ENCODE data around the gene IDI2.

IDI2 gene

GRCh38 chr10:985361-985760 lies 40.3 kb downstream of the IDI2 start:
- Histone ChIP-seq H3K79me1 (ENCODE audit: low read length) (peaks cover 10% of the 10 kb centered on the region), H3K14ac (ENCODE audit: low read length) (no peak overlapping the region), H2BK5ac (ENCODE audit: low read depth, low read length, poor library complexity) (no peak overlapping the region), H3K18ac (ENCODE audit: low read length) (no peak overlapping the region), H3K23ac (ENCODE audit: low read length) (no peak overlapping the region), H3K27me3 (ENCODE audit: insufficient read depth, low read length) (no peaks in the 10 kb centered on the region), H4K12ac (ENCODE audit: low read depth, low read length) (no peak overlapping the region), H3K27ac (ENCODE audit: low read depth, low read length) (no peak overlapping the region), H3K4me1 (ENCODE audit: control insufficient read depth in 1 of 2, insufficient read depth in 2 of 2, low read length in 2 of 2) (peaks cover 9 to 12% of the 10 kb centered on the region in 2 experiments), H2AK5ac (ENCODE audit: low read length) (no peak overlapping the region), H3K9me3 (ENCODE audit: insufficient read depth, low read depth, low read length) (peaks cover 2% of the 10 kb centered on the region), H2BK120ac (ENCODE audit: insufficient read depth, low read length, poor library complexity) (no peak overlapping the region), H3K36me3 (ENCODE audit: control insufficient read depth in 1 of 2, insufficient read depth in 2 of 2, low read length in 2 of 2) (peaks cover 0 to 2% of the 10 kb centered on the region in 2 experiments), H3K4ac (ENCODE audit: low read depth, low read length) (no peak overlapping the region), H3K4me3 (ENCODE audit: low read depth, low read length) (no peak overlapping the region), H4K8ac (ENCODE audit: low read depth, low read length) (no peak overlapping the region), H4K91ac (ENCODE audit: low read depth, low read length) (no peak overlapping the region), H3K4me2 (ENCODE audit: low read length) (no peak overlapping the region), H3K9ac (ENCODE audit: low read length) (no peak overlapping the region), H3K79me2 (ENCODE audit: control insufficient read depth, insufficient read depth, low read length, poor library complexity) (peaks cover 16% of the 10 kb centered on the region), H2AFZ (ENCODE audit: insufficient read depth, low read length, poor library complexity) (no peak overlapping the region), H2BK12ac (ENCODE audit: low read length) (no peak overlapping the region)
- no CpG with 5 or more reads among the region's 2 CpGs for WGBS (ENCODE audit: extremely low coverage, insufficient coverage, insufficient read length)
- DNase-seq, result no peak

- Histone ChIP-seq H3K4me2 (ENCODE audit: low read length) (no peak overlapping the region), H2BK5ac (ENCODE audit: low read depth, low read length, poor library complexity) (no peak overlapping the region), H3K79me1 (ENCODE audit: low read length) (peaks cover 10% of the 10 kb centered on the region), H3K23ac (ENCODE audit: low read length) (no peak overlapping the region), H3K27ac (ENCODE audit: low read depth, low read length) (no peak overlapping the region), H3K4me1 (ENCODE audit: control insufficient read depth in 1 of 2, insufficient read depth in 2 of 2, low read length in 2 of 2) (peaks cover 4 to 9% of the 10 kb centered on the region in 2 experiments), H3K9me3 (ENCODE audit: insufficient read depth, low read depth, low read length) (peaks cover 9% of the 10 kb centered on the region), H3K79me2 (ENCODE audit: control insufficient read depth, insufficient read depth, low read length, poor library complexity) (peaks cover 10% of the 10 kb centered on the region), H3K18ac (ENCODE audit: low read length) (no peak overlapping the region), H2BK120ac (ENCODE audit: insufficient read depth, low read length, poor library complexity) (no peak overlapping the region), H2BK12ac (ENCODE audit: low read length) (no peak overlapping the region), H3K14ac (ENCODE audit: low read length) (no peak overlapping the region), H3K4me3 (ENCODE audit: low read depth, low read length) (no peak overlapping the region), H2AFZ (ENCODE audit: insufficient read depth, low read length, poor library complexity) (no peak overlapping the region), H4K12ac (ENCODE audit: low read depth, low read length) (no peak overlapping the region), H3K4ac (ENCODE audit: low read depth, low read length) (no peak overlapping the region), H4K91ac (ENCODE audit: low read depth, low read length) (no peak overlapping the region), H4K8ac (ENCODE audit: low read depth, low read length) (no peak overlapping the region), H3K9ac (ENCODE audit: low read length) (no peak overlapping the region), H3K36me3 (ENCODE audit: control insufficient read depth in 1 of 2, insufficient read depth in 2 of 2, low read length in 2 of 2) (peaks cover 0 to 3% of the 10 kb centered on the region in 2 experiments), H3K27me3 (ENCODE audit: insufficient read depth, low read length) (no peaks in the 10 kb centered on the region), H2AK5ac (ENCODE audit: low read length) (no peak overlapping the region)
- WGBS (ENCODE audit: extremely low coverage, insufficient coverage, insufficient read length), result no CpG with 5 or more reads among the region's 9 CpGs
- peak; percentile 89 to 95 for DNase-seq
These were observed 41.5 kb downstream of the IDI2 start for GRCh38 chr10:983971-984655.

- no peak overlapping the region for H4K8ac ChIP-seq (ENCODE audit: low read depth, low read length)
These were observed 42.3 kb downstream of the IDI2 start for GRCh38 chr10:983401-983800.

GRCh38 chr10:980468-981093 lies 45.1 kb downstream of the IDI2 start:
- Histone ChIP-seq H4K12ac (ENCODE audit: low read depth, low read length) (no peak overlapping the region), H2BK12ac (ENCODE audit: low read length) (no peak overlapping the region), H2AK5ac (ENCODE audit: low read length) (no peak overlapping the region), H3K4me2 (ENCODE audit: low read length) (no peak overlapping the region), H2BK5ac (ENCODE audit: low read depth, low read length, poor library complexity) (no peak overlapping the region), H3K27me3 (ENCODE audit: insufficient read depth, low read length) (no peaks in the 10 kb centered on the region), H3K14ac (ENCODE audit: low read length) (no peak overlapping the region), H3K23ac (ENCODE audit: low read length) (no peak overlapping the region), H3K9me3 (ENCODE audit: insufficient read depth, low read depth, low read length) (peaks cover 18% of the 10 kb centered on the region), H4K91ac (ENCODE audit: low read depth, low read length) (no peak overlapping the region), H3K4ac (ENCODE audit: low read depth, low read length) (no peak overlapping the region), H3K4me3 (ENCODE audit: low read depth, low read length) (no peak overlapping the region), H2AFZ (ENCODE audit: insufficient read depth, low read length, poor library complexity) (no peak overlapping the region), H3K18ac (ENCODE audit: low read length) (no peak overlapping the region), H3K36me3 (ENCODE audit: control insufficient read depth in 1 of 2, insufficient read depth in 2 of 2, low read length in 2 of 2) (peaks cover 0 to 6% of the 10 kb centered on the region in 2 experiments), H3K79me2 (ENCODE audit: control insufficient read depth, insufficient read depth, low read length, poor library complexity) (no peaks in the 10 kb centered on the region), H3K4me1 (ENCODE audit: control insufficient read depth in 1 of 2, insufficient read depth in 2 of 2, low read length in 2 of 2) (peaks cover 0 to 4% of the 10 kb centered on the region in 2 experiments), H3K27ac (ENCODE audit: low read depth, low read length) (no peak overlapping the region), H3K9ac (ENCODE audit: low read length) (no peak overlapping the region), H4K8ac (ENCODE audit: low read depth, low read length) (no peak overlapping the region), H2BK120ac (ENCODE audit: insufficient read depth, low read length, poor library complexity) (no peak overlapping the region), H3K79me1 (ENCODE audit: low read length) (no peaks in the 10 kb centered on the region)
- no peak for DNase-seq
- no CpG with 5 or more reads among the region's 5 CpGs for WGBS (ENCODE audit: extremely low coverage, insufficient coverage, insufficient read length)

More at GRCh38 chr10:983401-983800, 42.3 kb downstream of the IDI2 start:
- H3K9me3 ChIP-seq (ENCODE audit: insufficient read depth, low read depth, low read length), result peaks cover 9% of the 10 kb centered on the region
- no peak overlapping the region for H3K9ac ChIP-seq (ENCODE audit: low read length)
- H3K79me2 ChIP-seq (ENCODE audit: control insufficient read depth, insufficient read depth, low read length, poor library complexity), result peaks cover 6% of the 10 kb centered on the region
- H3K14ac ChIP-seq (ENCODE audit: low read length), result no peak overlapping the region
- H3K36me3 ChIP-seq (ENCODE audit: control insufficient read depth in 1 of 2, insufficient read depth in 2 of 2, low read length in 2 of 2), result peaks cover 0 to 3% of the 10 kb centered on the region in 2 experiments
- H2AK5ac ChIP-seq (ENCODE audit: low read length), result no peak overlapping the region
- no peaks in the 10 kb centered on the region for H3K27me3 ChIP-seq (ENCODE audit: insufficient read depth, low read length)
- H2BK120ac ChIP-seq (ENCODE audit: insufficient read depth, low read length, poor library complexity), result no peak overlapping the region
- no CpG with 5 or more reads among the region's 6 CpGs for WGBS (ENCODE audit: extremely low coverage, insufficient coverage, insufficient read length)
- no peak overlapping the region for H2AFZ ChIP-seq (ENCODE audit: insufficient read depth, low read length, poor library complexity)
- H2BK12ac ChIP-seq (ENCODE audit: low read length), result no peak overlapping the region
- H3K4me3 ChIP-seq (ENCODE audit: low read depth, low read length), result no peak overlapping the region
- no peak overlapping the region for H4K12ac ChIP-seq (ENCODE audit: low read depth, low read length)
- no peak overlapping the region for H3K4ac ChIP-seq (ENCODE audit: low read depth, low read length)
- no peak overlapping the region for H4K91ac ChIP-seq (ENCODE audit: low read depth, low read length)
- H3K23ac ChIP-seq (ENCODE audit: low read length), result no peak overlapping the region
- H3K18ac ChIP-seq (ENCODE audit: low read length), result no peak overlapping the region
- H3K79me1 ChIP-seq (ENCODE audit: low read length), result peaks cover 7% of the 10 kb centered on the region
- peaks cover 3 to 8% of the 10 kb centered on the region in 2 experiments for H3K4me1 ChIP-seq (ENCODE audit: control insufficient read depth in 1 of 2, insufficient read depth in 2 of 2, low read length in 2 of 2)
- no peak overlapping the region for H3K27ac ChIP-seq (ENCODE audit: low read depth, low read length)
- no peak overlapping the region for H3K4me2 ChIP-seq (ENCODE audit: low read length)
- no peak for DNase-seq
- H2BK5ac ChIP-seq (ENCODE audit: low read depth, low read length, poor library complexity), result no peak overlapping the region

All from trophoblast cell (in vitro differentiated cells and primary cell).